Stromal cell of bone marrow (primary cell): ENCODE results near the gene NR2C2.
"Not testable (repeated sequence)": the region's sequence is repeated elsewhere in the genome, so short reads cannot be mapped to it uniquely, and the experiment has no call there.

ENCODE experiments used
- DNase-seq: peaks from one replicate; pipeline ENCODE4 v3.0.0-alpha.2; 2012; ENCODE audit warnings: low read depth

The NR2C2 gene

DNA sequence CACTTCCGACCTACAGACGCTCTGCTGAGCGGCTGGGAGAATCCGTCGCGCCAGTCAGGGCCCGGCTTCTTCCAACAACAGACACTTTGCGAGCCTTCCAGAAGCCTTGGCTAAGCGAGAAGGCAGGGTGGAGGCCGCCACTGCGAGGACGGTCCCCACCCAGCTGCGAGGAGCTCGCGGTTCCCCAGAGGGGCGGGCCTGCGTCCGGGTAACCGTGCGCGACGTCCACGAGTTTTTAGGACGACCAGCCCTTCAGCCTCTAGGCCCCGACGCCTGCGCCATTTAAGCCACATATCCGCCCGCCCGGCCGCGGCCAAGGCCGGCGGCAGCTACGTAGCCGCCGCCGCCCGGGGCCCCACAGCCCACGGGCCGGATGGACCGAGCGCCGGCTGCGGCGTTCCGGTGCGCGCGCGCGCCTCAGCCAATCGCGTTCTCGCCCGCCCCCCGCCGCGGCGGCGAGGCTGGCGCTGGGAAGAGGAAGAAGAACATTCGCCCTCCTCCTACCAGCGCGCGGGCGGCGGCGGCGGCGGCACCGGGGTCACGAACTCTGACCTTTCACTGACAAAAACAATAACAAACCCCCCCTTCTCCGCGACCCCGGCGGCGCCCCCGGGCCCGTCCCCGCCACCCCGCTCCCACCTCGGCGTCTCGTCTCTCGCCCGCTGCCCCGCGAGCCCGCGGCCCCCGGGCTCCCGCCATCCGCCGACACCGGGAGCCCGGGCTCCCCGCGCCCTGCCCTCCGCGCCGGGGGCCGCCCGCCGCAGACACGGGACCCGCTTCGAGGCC, at the start of gene NR2C2:
NR2C2 (plus strand) TSS at position 484 of the 786 bp plus-strand sequence. CDS start 56,332 bp downstream, outside the sequence.
- peak; percentile 68 for DNase-seq

- DNase-seq = no peak
Measured at GRCh38 chr3:14898929-14899328, 48.5 kb upstream of the NR2C2 start.

GRCh38 chr3:14899993-14900618, 47.3 kb upstream of the NR2C2 start:
- no peak for DNase-seq

DNA sequence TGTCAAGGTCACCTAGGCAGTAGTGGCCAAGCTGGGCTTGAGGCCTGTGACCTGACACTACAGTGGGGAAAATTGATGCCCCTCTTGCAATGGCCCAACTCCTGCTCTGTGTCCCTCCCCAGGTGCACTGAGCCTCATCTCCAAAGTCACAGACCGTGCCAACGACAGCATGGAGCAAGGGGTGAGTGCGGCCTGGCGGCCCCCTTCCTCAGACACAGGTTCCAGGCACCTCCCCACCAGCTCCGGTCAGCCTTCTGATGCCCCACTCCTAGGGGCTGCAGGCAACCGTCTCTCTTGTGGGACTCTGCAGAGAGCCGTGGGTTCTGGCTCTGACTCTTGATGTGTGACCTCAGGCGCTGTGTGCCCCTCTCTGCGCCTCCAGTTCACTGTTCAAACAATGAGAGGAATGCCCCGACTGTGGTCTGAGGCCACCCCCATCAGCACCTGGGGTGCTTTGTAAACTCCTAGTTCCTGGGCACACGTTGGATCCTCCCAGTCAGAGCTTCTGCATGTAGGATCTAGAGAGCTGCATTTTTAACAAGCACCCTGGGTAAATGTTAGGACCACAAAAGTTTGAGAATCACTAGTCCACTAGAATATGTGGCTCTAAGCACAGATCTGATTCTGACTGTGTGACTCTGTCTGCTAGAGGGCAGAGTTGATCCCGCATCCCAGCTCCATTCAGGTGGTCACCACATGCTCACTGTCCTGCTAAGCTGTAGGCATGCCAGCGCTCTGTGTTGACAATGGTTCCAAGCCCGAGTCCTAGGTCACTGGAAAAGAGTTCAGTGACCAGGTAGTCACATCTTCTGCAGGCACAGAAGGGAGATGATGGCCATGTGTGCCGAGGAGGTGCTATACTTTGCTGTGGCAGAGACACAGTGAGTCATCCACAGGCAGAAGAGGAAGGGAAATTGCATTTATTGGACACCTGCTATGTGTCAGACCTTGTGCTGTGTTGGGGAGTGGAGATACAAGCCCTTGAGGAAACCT, 46.2 kb upstream of the NR2C2 start:
- DNase-seq = no peak

- no peak for DNase-seq
Measured at GRCh38 chr3:14902719-14903118, 44.7 kb upstream of the NR2C2 start.

GRCh38 chr3:14903501-14903900, 43.9 kb upstream of the NR2C2 start:
- not testable (repeated sequence) for DNase-seq

- DNase-seq = no peak
Measured at GRCh38 chr3:14905055-14905657, 42.2 kb upstream of the NR2C2 start.

- no peak for DNase-seq
Measured at GRCh38 chr3:14906355-14906971, 40.9 kb upstream of the NR2C2 start.

DNA sequence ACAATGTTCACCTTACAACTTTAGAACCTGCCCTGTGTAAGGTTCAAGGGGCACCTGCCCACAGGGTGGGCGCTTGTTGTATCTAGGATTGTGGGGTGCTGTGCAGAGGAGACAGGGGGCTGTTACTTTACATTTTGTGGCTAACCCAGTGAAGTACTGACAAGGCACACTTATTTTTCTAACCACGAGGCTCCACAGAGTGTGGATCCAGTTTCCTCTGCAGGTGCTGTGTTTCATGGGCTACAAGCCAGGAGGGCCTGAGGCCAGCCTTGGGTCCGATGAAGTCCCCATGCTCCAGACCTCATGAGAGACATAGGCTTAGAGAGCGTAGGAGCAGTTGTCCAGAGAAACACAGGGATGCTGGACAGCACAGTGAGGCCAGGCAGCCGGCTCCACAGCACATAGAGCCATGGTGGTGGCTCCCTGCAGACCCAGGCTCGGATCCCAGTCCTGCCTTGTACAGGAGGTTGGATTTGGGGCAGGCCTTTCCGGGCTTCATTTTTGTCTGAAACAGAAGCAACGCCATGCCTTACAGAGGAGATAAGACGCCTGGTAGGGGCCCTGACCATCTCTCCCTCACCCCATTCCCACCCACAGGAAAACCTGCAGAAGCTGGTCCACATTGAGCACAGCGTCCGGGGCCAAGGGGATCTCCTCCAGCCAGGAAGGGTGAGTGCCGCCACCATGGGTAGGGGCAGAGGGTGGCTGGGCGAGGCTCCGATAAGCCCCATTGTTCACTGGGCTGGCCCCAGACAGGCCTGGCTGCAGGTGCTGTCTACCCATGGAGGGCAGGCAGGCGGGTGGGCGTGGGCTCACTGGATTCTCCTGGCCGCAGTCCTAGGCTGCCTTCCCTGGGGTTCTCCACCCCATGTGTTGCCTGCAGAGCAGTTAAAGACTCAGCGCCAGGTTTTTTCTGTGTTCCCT, 40.1 kb upstream of the NR2C2 start:
- DNase-seq = no peak

GRCh38 chr3:14909250-14909649, 38.1 kb upstream of the NR2C2 start:
- DNase-seq = no peak

DNA sequence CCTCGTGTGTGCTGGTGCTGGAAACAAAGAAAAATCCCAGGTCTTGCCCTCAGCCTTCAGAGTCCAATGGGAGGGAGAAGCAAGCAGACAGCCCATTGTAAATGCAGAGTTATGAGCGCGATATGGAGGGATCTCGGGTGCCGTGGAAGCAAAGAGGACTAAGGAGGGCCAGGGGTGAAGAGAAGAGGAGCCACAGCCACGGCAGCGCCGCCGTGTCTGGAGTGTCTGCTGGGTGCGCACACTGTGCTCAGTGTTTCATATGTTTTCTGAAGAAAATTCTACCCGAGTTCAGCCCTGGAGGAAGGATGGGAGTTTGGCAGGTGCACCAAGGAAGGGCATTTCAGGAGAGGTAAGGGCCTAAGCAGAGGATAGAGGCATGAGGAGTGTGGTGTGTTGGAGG, 35.7 kb upstream of the NR2C2 start:
- no peak for DNase-seq

GRCh38 chr3:14913071-14913925, 34.1 kb upstream of the NR2C2 start:
- DNase-seq = no peak

GRCh38 chr3:14913926-14914778, 33.2 kb upstream of the NR2C2 start:
- DNase-seq = no peak

DNA sequence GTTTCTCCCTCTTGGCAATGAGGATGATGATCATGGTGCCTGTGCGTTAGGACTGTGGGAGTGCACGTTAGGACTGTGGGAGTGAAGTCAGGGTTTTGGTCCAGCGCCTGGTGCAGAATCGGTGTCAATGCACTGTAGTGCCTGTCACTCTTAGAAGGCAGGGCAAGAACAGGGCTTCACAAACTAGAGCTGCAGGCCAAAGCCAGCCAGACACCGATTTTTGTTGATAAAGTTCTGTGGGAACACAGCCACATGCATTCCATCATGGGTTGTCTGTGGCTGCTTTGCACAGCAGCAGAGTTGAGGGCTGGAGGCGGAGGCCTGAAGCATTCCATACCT, 32.6 kb upstream of the NR2C2 start:
- no peak for DNase-seq

GRCh38 chr3:14915636-14916222, 31.7 kb upstream of the NR2C2 start:
- no peak for DNase-seq

- no peak for DNase-seq
Measured at GRCh38 chr3:14918356-14918860, 29.0 kb upstream of the NR2C2 start.

- no peak for DNase-seq
Measured at GRCh38 chr3:14920536-14920935, 26.8 kb upstream of the NR2C2 start.

- peak; percentile 54 for DNase-seq
Measured at GRCh38 chr3:14921034-14921616, 26.3 kb upstream of the NR2C2 start.
